T-helper 2 cell (primary cell): Measurements from ENCODE around the gene TRAK1.

ENCODE experiments used
- DNase-seq, 5 experiments: peaks; one replicate each; pipeline versions ENCODE4 v3.0.0 to v3.0.0-alpha.2; 2012 to 2022

Gene TRAK1

DNA sequence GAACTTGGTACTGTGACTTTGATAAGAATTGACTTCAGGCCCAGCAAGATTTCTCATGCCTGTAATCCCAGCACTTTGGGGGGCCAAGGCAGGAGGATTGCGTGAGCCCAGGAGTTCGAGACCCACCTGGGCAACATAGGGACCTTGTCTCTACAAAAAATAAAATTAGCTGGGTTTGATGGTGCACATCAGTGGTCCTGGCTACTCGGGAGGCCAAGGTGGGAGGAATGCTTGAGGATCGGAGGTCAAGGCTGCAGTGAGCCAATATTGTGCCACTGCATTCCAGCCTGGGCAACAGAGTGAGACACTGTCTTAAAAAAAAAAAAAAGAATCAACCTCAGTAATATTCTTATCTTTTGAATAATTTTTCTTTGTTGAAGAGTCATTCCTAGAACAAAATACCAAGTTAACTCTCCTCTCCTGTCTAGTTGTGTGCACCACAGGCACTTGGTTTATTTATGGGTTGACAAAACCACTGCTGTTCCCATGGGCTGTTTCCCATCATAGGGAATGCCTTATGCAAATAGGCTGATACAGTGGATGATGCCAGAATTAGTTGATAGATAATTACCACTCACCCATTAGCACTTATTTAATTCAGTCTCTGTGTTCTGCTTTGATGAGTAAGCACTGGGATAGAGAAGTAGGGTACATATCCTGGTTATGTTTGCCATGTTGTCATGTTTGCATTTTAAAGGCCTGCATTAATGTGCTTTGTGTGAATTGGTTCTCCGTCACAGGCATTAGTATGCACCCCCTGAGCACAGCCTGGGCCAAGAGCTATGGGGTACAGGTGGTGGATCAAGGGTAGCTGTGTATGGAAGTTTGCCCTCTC is 32.9 kb downstream of the TRAK1 start:
- DNase-seq, result no peak

DNA sequence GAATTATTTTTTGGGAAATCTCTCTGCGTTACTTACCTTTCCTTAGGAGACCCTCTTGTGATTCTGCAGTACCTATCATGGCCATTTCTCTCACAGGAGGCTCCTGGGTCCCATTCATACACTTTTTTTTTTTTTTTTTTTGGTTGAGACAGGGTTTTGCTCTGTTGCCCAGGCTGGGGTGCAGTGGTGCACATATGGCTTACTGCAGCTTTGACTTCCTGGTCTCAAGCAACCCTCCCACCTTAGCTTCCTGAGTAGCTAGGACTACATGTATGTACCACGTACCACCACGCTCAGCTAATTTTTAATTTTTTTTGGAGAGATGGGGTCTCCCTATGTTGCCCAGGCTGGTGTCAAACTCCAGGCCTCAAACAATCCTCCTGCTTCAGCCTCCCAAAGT is 36.1 kb downstream of the TRAK1 start:
- no peak for DNase-seq

GRCh38 chr3:42128526-42128925 is 37.4 kb downstream of the TRAK1 start:
- no peak for DNase-seq

- no peak for DNase-seq
Observed at GRCh38 chr3:42129014-42129953, 38.1 kb downstream of the TRAK1 start.

- DNase-seq, result no peak
Observed at GRCh38 chr3:42130007-42130328, 38.8 kb downstream of the TRAK1 start.

GRCh38 chr3:42130329-42131070 is 39.3 kb downstream of the TRAK1 start:
- no peak for DNase-seq

DNA sequence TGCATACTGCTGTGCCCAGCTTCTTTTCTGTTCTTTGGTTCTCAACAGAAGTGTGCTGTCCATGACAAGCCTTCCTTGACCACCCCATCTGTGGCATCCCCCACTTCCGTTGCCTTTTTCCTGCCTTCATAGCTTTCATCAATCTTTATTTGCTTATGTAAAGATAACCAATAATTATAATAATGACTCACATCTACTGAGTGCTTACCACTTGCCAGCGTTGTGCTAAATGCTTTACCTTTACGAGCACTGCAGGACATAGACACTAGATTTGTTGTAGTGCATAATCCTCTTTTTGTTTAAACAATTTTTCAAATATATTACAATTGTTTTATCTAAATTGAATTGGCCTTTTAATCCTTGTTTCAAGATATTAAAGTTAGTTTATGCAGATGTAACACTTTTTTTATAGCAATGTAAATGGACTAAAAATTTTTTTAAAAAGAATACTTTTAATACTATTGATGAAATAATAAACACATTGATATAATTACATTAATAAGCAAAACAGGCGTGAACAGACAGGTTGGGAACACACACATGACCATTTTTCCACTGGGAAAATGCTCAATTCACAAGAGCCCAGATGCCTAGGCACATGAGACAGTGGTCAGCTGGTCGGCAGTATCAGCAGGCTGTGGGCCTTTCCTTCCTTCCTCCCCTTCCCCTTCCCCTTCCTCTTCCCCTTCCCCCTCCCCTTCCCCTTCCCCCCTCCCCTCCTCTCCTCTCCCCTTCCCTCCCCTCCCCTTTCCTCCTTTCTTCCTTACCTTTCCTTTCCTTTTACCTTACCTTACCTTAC is 42.5 kb downstream of the TRAK1 start:
- DNase-seq, result no peak

- DNase-seq, result no peak
Observed at GRCh38 chr3:42134867-42135464, 43.8 kb downstream of the TRAK1 start.

GRCh38 chr3:42139621-42140453 is 48.7 kb downstream of the TRAK1 start:
- DNase-seq, result no peak

GRCh38 chr3:42140665-42141203 is 49.6 kb downstream of the TRAK1 start:
- DNase-seq, result no peak

- DNase-seq, result no peak
Observed at GRCh38 chr3:42143440-42143839, 52.3 kb downstream of the TRAK1 start.

GRCh38 chr3:42144209-42144608 is 53.1 kb downstream of the TRAK1 start:
- DNase-seq, result no peak

DNA sequence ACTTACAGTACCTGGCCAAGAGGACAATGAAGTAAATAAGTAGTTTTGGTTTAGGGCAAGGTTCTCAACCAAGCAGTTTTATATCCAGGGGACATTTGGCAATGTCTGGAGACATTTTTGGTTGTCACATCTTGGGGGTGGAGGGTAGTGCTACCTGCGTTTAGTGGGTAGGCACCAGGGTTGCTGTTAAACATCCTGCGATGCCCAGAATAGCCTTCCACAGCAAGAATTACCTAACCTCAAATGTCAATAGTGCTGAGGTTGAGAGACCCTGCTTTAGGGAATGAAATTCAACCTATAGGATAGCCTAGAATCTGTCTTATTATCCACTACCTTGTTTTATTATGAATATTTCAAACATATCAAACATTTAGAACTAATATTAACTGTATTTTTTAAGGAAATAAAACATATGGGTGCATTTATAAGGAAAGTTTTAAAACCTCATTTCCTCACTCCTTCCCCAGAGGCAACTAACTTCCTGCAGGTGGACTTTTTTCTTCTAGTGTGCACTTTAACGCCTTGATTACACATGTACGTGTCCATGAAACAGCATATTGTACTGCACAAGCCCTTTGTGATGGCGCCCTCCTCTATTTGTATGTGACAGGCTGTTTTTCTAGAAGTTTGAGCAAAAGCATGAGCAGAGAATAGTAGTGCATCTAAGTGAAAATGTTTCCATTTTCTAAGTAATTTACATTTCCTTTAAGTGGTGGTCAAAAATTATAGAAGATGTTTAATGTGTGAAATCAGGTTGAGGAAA is 57.1 kb downstream of the TRAK1 start:
- no peak for DNase-seq

- DNase-seq, result no peak
Observed at GRCh38 chr3:42148982-42149432, 57.9 kb downstream of the TRAK1 start.

- no peak for DNase-seq
Observed at GRCh38 chr3:42149532-42149931, 58.4 kb downstream of the TRAK1 start.

- no peak for DNase-seq
Observed at GRCh38 chr3:42149975-42150374, 58.8 kb downstream of the TRAK1 start.

DNA sequence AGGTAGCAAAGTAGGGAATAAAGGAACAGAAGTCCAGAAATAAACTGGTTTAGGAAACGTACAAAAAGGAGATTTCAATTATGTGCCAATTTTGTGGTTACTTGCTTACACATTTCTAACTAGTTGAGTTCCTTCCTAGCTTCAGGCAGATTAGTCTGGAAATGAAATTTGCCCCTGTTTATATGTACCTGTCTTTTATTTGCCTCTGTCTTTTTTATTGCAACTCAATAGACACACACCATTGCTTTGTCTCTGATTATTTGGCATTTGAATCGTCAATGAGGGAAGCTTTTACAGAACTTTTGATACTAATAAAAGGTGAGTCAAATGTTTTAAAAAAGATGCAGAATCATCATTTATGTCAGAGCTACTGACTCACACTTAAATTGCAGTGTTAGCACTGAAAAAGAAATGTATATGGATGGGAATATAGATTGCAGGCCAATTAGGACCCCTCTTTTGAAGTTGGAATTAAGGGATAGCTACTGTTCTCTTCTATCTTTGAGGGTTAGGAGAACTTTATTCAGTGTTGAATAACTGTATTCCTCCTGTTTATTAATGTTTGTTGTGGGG is 60.5 kb downstream of the TRAK1 start:
- DNase-seq, result no peak

DNA sequence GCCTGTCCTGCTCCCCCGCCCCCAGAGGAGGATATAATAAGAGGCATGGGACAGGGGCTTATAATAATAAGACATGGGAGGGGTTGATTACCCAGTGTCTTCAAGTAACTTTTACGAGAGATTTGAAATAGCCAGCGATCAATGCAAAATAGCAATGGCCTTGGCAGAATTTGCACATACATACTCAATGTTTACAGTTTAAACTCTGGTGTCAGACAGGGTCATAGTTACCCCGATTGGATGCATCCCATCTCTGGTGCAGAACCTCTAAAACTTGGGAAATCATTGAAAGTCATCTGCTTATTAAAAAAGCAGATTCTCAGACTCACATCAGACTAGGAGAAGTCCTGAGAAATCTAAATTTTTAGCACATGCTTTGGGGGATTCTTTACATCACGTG is 61.0 kb downstream of the TRAK1 start:
- DNase-seq, result no peak

GRCh38 chr3:42153039-42153438 is 61.9 kb downstream of the TRAK1 start:
- no peak for DNase-seq
